ENCODE measurements around the gene EOMES. TPM values are rescaled to one million over a fixed set of nuclear protein-coding genes. Genes with fewer than 3 reads are reported as not detected.

EOMES gene
- total and polyA plus RNA-seq, 2 donors (not counting 3 experiments of a cell fraction or from before 2014, with no cell fraction given) = not detected

DNA sequence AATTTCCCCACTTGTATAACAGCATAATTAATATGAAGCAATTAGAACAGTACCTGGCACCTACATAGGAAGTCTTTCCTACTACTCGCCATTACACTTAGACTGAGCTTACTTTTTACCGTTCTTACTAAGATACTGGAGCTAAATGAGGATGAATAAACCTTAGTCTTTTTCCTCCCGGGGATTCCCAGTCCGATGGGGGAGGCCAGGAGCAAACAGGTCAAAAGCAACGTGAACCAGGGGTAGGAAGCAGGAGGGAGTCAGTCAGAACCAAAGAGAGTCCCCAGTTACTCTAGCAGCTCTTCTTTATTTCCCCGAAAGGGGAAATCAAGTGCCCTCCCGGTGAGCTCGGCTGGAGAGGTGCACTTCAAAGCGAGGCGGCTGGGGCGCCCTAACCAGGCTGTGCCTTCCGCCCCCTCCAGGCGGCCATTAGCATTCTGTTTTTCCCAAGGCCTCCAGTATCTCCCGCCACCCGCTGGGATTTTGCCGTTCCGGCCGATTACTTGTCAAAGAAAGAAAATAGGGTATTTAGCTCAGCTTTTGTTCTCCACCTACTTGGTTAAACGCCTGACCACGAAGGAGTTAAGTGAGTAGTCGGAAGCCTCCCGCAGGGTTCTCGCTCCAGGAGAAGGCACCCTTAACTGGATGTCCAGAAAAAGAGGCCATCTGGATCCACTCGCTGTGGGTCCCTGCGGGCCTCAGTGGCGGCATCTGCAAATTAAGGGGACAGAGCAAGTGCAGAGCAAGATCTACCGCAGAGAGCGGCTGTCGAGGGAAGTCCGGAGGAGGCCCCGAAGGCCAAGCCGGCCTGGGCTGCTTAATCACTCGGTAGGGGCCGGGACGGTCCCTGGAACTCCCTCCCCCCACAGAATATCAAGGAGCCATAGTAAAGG lies 6.3 kb upstream of the EOMES start:
- H3K27ac ChIP-seq (ENCODE audit: insufficient read depth, low read depth, low read length) = no peak overlapping the region
- H4K20me1 ChIP-seq (replicated peaks; ENCODE audit: control insufficient read depth, extremely low read depth, insufficient read depth, low read length) = peaks cover 3% of the 10 kb centered on the region
- FAIRE-seq (no peak), DNase-seq (ENCODE audit: low read depth, low spot score) (no peak)
- BruUV-seq (replicated peaks) = no TSS peak
- no peaks in the 10 kb centered on the region for H3K9me3 ChIP-seq (replicated peaks; ENCODE audit: control insufficient read depth, insufficient read depth, low read length)
- H3K4me1 ChIP-seq (ENCODE audit: control insufficient read depth, extremely low read depth, insufficient read depth, low read length) = peaks cover 3% of the 10 kb centered on the region
- H2AFZ ChIP-seq (ENCODE audit: low read depth, low read length) = no peak overlapping the region
- H3K36me3 ChIP-seq (ENCODE audit: control insufficient read depth in 2 of 2, extremely low read depth in 1 of 2, insufficient read depth in 2 of 2, low read length in 2 of 2) = no peaks in the 10 kb centered on the region
- ChIA-PET CTCF (interaction anchor here (1.0 to 2.7 kb wide), 3 partner anchors 9 to 16 kb away, joined by 3 to 16 read pairs (median 14); no protein-coding TSS in a partner anchor), POLR2A (no interaction called here)
- H3K27me3 ChIP-seq (ENCODE audit: control insufficient read depth in 2 of 2, insufficient read depth in 2 of 2, low read length in 2 of 2) = peaks cover 79 to 100% of the 10 kb centered on the region in 2 experiments
- H3K79me2 ChIP-seq (ENCODE audit: control insufficient read depth, insufficient read depth, low read length) = no peaks in the 10 kb centered on the region
- dilution Hi-C loops (cut with MboI; ENCODE audit: extremely low pct_ligation_motif_present, low sequenced_read_pairs) (no loop called here), intact Hi-C loops (cut with micrococcal nuclease) (no loop called here)
- H3K9ac ChIP-seq (replicated peaks; ENCODE audit: extremely low read depth, insufficient read depth, low read length) = no peak overlapping the region
- no peaks in the 10 kb centered on the region for H3K9me1 ChIP-seq (replicated peaks; ENCODE audit: control insufficient read depth, extremely low read depth, insufficient read depth, low read length)
- TF ChIP-seq FOS (IDR thresholded peaks at IDR 0.05; ENCODE audit: borderline replicate concordance, insufficient read depth, low read length) (no peak), EZH2 (IDR thresholded peaks at IDR 0.05; ENCODE audit: borderline replicate concordance, low read depth, low read length, severe bottlenecking) (peak; percentile 81)
- TF ChIP-seq, protein P1, sequence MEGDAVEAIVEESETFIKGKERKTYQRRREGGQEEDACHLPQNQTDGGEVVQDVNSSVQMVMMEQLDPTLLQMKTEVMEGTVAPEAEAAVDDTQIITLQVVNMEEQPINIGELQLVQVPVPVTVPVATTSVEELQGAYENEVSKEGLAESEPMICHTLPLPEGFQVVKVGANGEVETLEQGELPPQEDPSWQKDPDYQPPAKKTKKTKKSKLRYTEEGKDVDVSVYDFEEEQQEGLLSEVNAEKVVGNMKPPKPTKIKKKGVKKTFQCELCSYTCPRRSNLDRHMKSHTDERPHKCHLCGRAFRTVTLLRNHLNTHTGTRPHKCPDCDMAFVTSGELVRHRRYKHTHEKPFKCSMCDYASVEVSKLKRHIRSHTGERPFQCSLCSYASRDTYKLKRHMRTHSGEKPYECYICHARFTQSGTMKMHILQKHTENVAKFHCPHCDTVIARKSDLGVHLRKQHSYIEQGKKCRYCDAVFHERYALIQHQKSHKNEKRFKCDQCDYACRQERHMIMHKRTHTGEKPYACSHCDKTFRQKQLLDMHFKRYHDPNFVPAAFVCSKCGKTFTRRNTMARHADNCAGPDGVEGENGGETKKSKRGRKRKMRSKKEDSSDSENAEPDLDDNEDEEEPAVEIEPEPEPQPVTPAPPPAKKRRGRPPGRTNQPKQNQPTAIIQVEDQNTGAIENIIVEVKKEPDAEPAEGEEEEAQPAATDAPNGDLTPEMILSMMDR (IDR thresholded peaks at IDR 0.05; ENCODE audit: extremely low read depth in 1 of 2, insufficient read depth in 1 of 2, low read depth in 1 of 2, low read length in 2 of 2) = peak in 1 of 2 donors; percentile 18
- H3K4me3 ChIP-seq (replicated peaks in 1 of 3; ENCODE audit: insufficient read depth in 1 of 3, low read depth in 1 of 3, low read length in 3 of 3) = no peak overlapping the region
- H3K4me2 ChIP-seq (ENCODE audit: insufficient read depth, low read length) = no peak overlapping the region

- Histone ChIP-seq H4K20me1 (replicated peaks; ENCODE audit: control insufficient read depth, extremely low read depth, insufficient read depth, low read length) (peaks cover 3% of the 10 kb centered on the region), H3K79me2 (ENCODE audit: control insufficient read depth, insufficient read depth, low read length) (no peaks in the 10 kb centered on the region), H3K9ac (replicated peaks; ENCODE audit: extremely low read depth, insufficient read depth, low read length) (no peak overlapping the region), H3K4me1 (ENCODE audit: control insufficient read depth, extremely low read depth, insufficient read depth, low read length) (peaks cover 11% of the 10 kb centered on the region), H3K4me3 (replicated peaks in 1 of 3; ENCODE audit: insufficient read depth in 1 of 3, low read depth in 1 of 3, low read length in 3 of 3) (no peak overlapping the region), H3K4me2 (ENCODE audit: insufficient read depth, low read length) (no peak overlapping the region), H3K36me3 (ENCODE audit: control insufficient read depth in 2 of 2, extremely low read depth in 1 of 2, insufficient read depth in 2 of 2, low read length in 2 of 2) (no peaks in the 10 kb centered on the region), H3K9me3 (replicated peaks; ENCODE audit: control insufficient read depth, insufficient read depth, low read length) (no peaks in the 10 kb centered on the region), H3K27ac (ENCODE audit: insufficient read depth, low read depth, low read length) (no peak overlapping the region), H3K9me1 (replicated peaks; ENCODE audit: control insufficient read depth, extremely low read depth, insufficient read depth, low read length) (no peaks in the 10 kb centered on the region), H3K27me3 (ENCODE audit: control insufficient read depth in 2 of 2, insufficient read depth in 2 of 2, low read length in 2 of 2) (peaks cover 83 to 99% of the 10 kb centered on the region in 2 experiments), H2AFZ (ENCODE audit: low read depth, low read length) (no peak overlapping the region)
- POLR2A ChIA-PET = no interaction called here
- no peak for FAIRE-seq
- dilution Hi-C loops (cut with MboI; ENCODE audit: extremely low pct_ligation_motif_present, low sequenced_read_pairs) (no loop called here), intact Hi-C loops (cut with micrococcal nuclease) (no loop called here)
- TF ChIP-seq POLR2A (IDR thresholded peaks at IDR 0.05; ENCODE audit: low read depth, low read length) (no peak), EZH2 (IDR thresholded peaks at IDR 0.05; ENCODE audit: borderline replicate concordance, low read depth, low read length, severe bottlenecking) (peak; percentile 45)
- DNase-seq (ENCODE audit: low read depth, low spot score) = no peak
- BruUV-seq (replicated peaks) = no TSS peak
- CTCF ChIA-PET = no interaction called here
Observed at GRCh38 chr3:27726240-27726639, 4.1 kb upstream of the EOMES start.

Measured in endothelial cell of umbilical vein (primary cell).